Kidney (tissue), 14 donors: ENCODE results near the gene TBL1XR1. TPM values are rescaled to one million over a fixed set of nuclear protein-coding genes. Genes with fewer than 3 reads are reported as not detected.
"Not testable (repeated sequence)": the region's sequence is repeated elsewhere in the genome, so short reads cannot be mapped to it uniquely, and the experiment has no call there.

Experiments used
- DNase-seq, 5 donors: peaks; one replicate each; pipeline ENCODE4 v3.0.0-alpha.2; 2013 to 2020
- FAIRE-seq: peaks from 2 replicates; lab custom pipeline; 2012; peaks lifted over from hg19 to GRCh38; lab: Jason Lieb, UNC
- H3K27ac ChIP-seq, 2 donors: one replicate each; pipeline ENCODE4 v1.7.0; 2013; ENCODE audit warnings: low read depth in 2 of 2, low read length in 2 of 2, inconsistent platforms in 1 of 2
- H3K27me3 ChIP-seq: one replicate; pipeline ENCODE4 v1.7.1; 2013; ENCODE audit warnings: low read length, inconsistent platforms; ENCODE audit not compliant: control insufficient read depth, insufficient read depth
- H3K36me3 ChIP-seq, 3 donors: one replicate each; pipeline versions ENCODE4 v1.7.0 to v1.7.1; 2013; ENCODE audit warnings: low read length in 3 of 3, control low read depth in 1 of 3, inconsistent platforms in 1 of 3; ENCODE audit not compliant: insufficient read depth in 3 of 3, control insufficient read depth in 2 of 3
- H3K4me1 ChIP-seq, 3 donors: one replicate each; pipeline versions ENCODE4 v1.7.0 to v1.7.1; 2013; ENCODE audit warnings: low read length in 3 of 3, inconsistent platforms in 1 of 3, low read depth in 1 of 3; ENCODE audit not compliant: control insufficient read depth in 2 of 3, insufficient read depth in 2 of 3
- H3K4me3 ChIP-seq, 3 donors: one replicate each; pipeline versions ENCODE4 v1.7.0 to v1.8.1; 2013; ENCODE audit warnings: low read length in 3 of 3, control low read depth in 1 of 3, inconsistent platforms in 1 of 3
- H3K9ac ChIP-seq, 3 donors: one replicate each; pipeline versions ENCODE4 v1.7.0 to v1.7.1; 2013; ENCODE audit warnings: low read length in 3 of 3, control low read depth in 1 of 3, inconsistent platforms in 1 of 3
- H3K9me3 ChIP-seq, 3 donors: one replicate each; pipeline versions ENCODE4 v1.7.0 to v1.7.1; 2013; ENCODE audit warnings: low read length in 3 of 3, control low read depth in 1 of 3, inconsistent platforms in 1 of 3; ENCODE audit not compliant: control insufficient read depth in 2 of 3, insufficient read depth in 1 of 3
- CTCF ChIP-seq: IDR thresholded peaks from 3 replicates; pipeline ENCODE4 v1.5.1; 2012; ENCODE audit warnings: mild to moderate bottlenecking, moderate library complexity, borderline replicate concordance; ENCODE audit not compliant: insufficient read depth; ENCODE audit errors: extremely low read depth
- intact Hi-C: fragments of 100-400 bp; cut with DNase I; formaldehyde crosslinking; loops from one replicate; pipeline ENCODE4 v1.11.1; 2022
- polyA plus RNA-seq: library from polyadenylated mRNA; stranded (reverse); fragments of 350-450 nt; fragmentation: Illumina TruSeq; extraction: RNeasy Lipid Tissue Mini Kit (QIAGEN cat#74804); gene quantifications from one replicate; pipeline ENCODE4 v1.2.3, GENCODE V29; 2014; ENCODE audit warnings: low read depth, low replicate concordance; ENCODE audit not compliant: insufficient read depth
- total RNA-seq: library from RNA; stranded (reverse); fragmentation: NEBNext Ultra II Directional; extraction: Animal tissue kit (Norgen Biotek cat#: 25700); gene quantifications from one replicate; pipeline ENCODE4 v1.2.1, GENCODE V29; 2021
- donor health status: control.
- donor health status: control.
- donor health status: control.
- donor health status: control.
- donor health status: control.
- donor health status: DM: yes; HTN: yes; CAD: no.
- donor health status: Normal renal cell carcinoma (clear cell type).

Gene TBL1XR1
- total and polyA plus RNA-seq, 2 donors from 2014 or later, result 31.3 to 205 TPM

- peak overlapping the region; percentile 78 to 92 (median 83) for H3K9ac ChIP-seq
- H3K27me3 ChIP-seq, result no peaks in the 10 kb centered on the region
- H3K9me3 ChIP-seq, result no peaks in the 10 kb centered on the region
- peak; percentile 15 for FAIRE-seq
- TF ChIP-seq CTCF, result no peak
- peak in 4 of 5 donors; percentile 33 to 87 (median 70) for DNase-seq
- no peaks in the 10 kb centered on the region for H3K36me3 ChIP-seq
- H3K27ac ChIP-seq, result peak overlapping the region; percentile 72 to 95
- peaks cover 6 to 31% (median 7%) of the 10 kb centered on the region in 3 donors for H3K4me1 ChIP-seq
- intact Hi-C loops, result loop anchor here (10.0 kb wide), 2 partner anchors 151 to 1129 kb away; no protein-coding TSS in a partner anchor
- H3K4me3 ChIP-seq, result peak overlapping the region; percentile 74 to 89 (median 87)
Measured at GRCh38 chr3:177195242-177195991, 1.9 kb downstream of the TBL1XR1 start.

- Histone ChIP-seq H3K4me3 (peak overlapping the region; percentile 21 to 87 (median 74)), H3K9me3 (no peaks in the 10 kb centered on the region), H3K36me3 (no peaks in the 10 kb centered on the region), H3K9ac (peak overlapping the region in 2 of 3 donors; percentile 16 to 92), H3K27ac (peak overlapping the region in 1 of 2 donors; percentile 0), H3K27me3 (no peaks in the 10 kb centered on the region), H3K4me1 (peaks cover 6 to 31% (median 7%) of the 10 kb centered on the region in 3 donors)
- DNase-seq, result no peak
- TF ChIP-seq CTCF, result no peak
- no peak for FAIRE-seq
- intact Hi-C loops, result loop anchor here (10.0 kb wide), 2 partner anchors 149 to 1131 kb away; no protein-coding TSS in a partner anchor
Measured at GRCh38 chr3:177194299-177194698, 3.0 kb downstream of the TBL1XR1 start.

- intact Hi-C loops, result loop anchor here (10.0 kb wide), 2 partner anchors 149 to 1131 kb away; no protein-coding TSS in a partner anchor
- DNase-seq (peak in 1 of 5 donors; percentile 34), FAIRE-seq (no peak)
- no peaks in the 10 kb centered on the region for H3K9me3 ChIP-seq
- no peak overlapping the region for H3K27ac ChIP-seq
- H3K4me1 ChIP-seq, result peaks cover 5 to 28% (median 6%) of the 10 kb centered on the region in 3 donors
- no peak overlapping the region for H3K9ac ChIP-seq
- no peaks in the 10 kb centered on the region for H3K27me3 ChIP-seq
- H3K36me3 ChIP-seq, result no peaks in the 10 kb centered on the region
- H3K4me3 ChIP-seq, result peak overlapping the region; percentile 21 to 87 (median 74)
- no peak for TF ChIP-seq CTCF
Measured at GRCh38 chr3:177193688-177194268, 3.5 kb downstream of the TBL1XR1 start.

GRCh38 chr3:177193275-177193674, 4.0 kb downstream of the TBL1XR1 start:
- FAIRE-seq, result not testable (repeated sequence)
- intact Hi-C loops, result loop anchor here (10.0 kb wide), 2 partner anchors 148 to 1132 kb away; no protein-coding TSS in a partner anchor

More at GRCh38 chr3:177193275-177193674, 4.0 kb downstream of the TBL1XR1 start:
- H3K9me3 ChIP-seq, DNase-seq, H3K27me3 ChIP-seq, H3K4me3 ChIP-seq, H3K27ac ChIP-seq, H3K9ac ChIP-seq, H3K36me3 ChIP-seq: not testable (repeated sequence)
- H3K4me1 ChIP-seq, result peaks cover 3 to 24% (median 5%) of the 10 kb centered on the region in 3 donors
